GM23338 (cell line): Measurements from ENCODE around the gene CERK. TPM values are rescaled to one million over a fixed set of nuclear protein-coding genes. Genes with fewer than 3 reads are reported as not detected.

Source experiments
- ATAC-seq: fragments of 200-7000 bp; cut with Tn5 transposase; 3 replicates; pipeline ENCODE4 v1.9.1; 2020
- DNase-seq: peaks from one replicate; pipeline ENCODE4 v3.0.0-alpha.2; 2015; ENCODE audit warnings: low spot score
- H2AFZ ChIP-seq: fragments of 200-600 bp; sonication (generic); 2 replicates; pipeline ENCODE4 v1.8.0; 2016; ENCODE audit warnings: antibody characterized with exemption, mild to moderate bottlenecking, moderate library complexity
- H3F3A ChIP-seq: fragments of 200-600 bp; sonication (generic); replicated peaks from 2 replicates; pipeline ENCODE4 v1.8.0; 2017; ENCODE audit warnings: antibody characterized with exemption, mixed run types, low read depth
- H3K27ac ChIP-seq: fragments of 200-600 bp; sonication (generic); 2 replicates; pipeline ENCODE4 v1.6.1; 2016; ENCODE audit warnings: low read depth
- H3K27me3 ChIP-seq: fragments of 200-600 bp; sonication (generic); 2 replicates; pipeline ENCODE4 v1.8.0; 2016; ENCODE audit warnings: mild to moderate bottlenecking, mixed run types, moderate library complexity; ENCODE audit not compliant: insufficient read depth
- H3K36me3 ChIP-seq: fragments of 200-600 bp; sonication (generic); 2 replicates; pipeline ENCODE4 v1.8.0; 2016; ENCODE audit warnings: mild to moderate bottlenecking; ENCODE audit not compliant: insufficient read depth
- H3K4me1 ChIP-seq: fragments of 200-600 bp; sonication (generic); 2 replicates; pipeline ENCODE4 v1.8.0; 2016; ENCODE audit warnings: mild to moderate bottlenecking, moderate library complexity; ENCODE audit not compliant: insufficient read depth
- H3K4me2 ChIP-seq: fragments of 200-600 bp; sonication (generic); 2 replicates; pipeline ENCODE4 v1.7.1; 2017; ENCODE audit warnings: mixed run types
- H3K4me3 ChIP-seq: fragments of 200-600 bp; sonication (generic); 2 replicates; pipeline ENCODE4 v1.6.1; 2016; ENCODE audit warnings: mixed run types
- H3K79me2 ChIP-seq: fragments of 200-600 bp; sonication (generic); replicated peaks from 2 replicates; pipeline ENCODE4 v1.8.0; 2017; ENCODE audit warnings: mild to moderate bottlenecking; ENCODE audit not compliant: insufficient read depth
- H3K9me2 ChIP-seq: fragments of 200-600 bp; sonication (generic); 2 replicates; pipeline ENCODE4 v1.8.0; 2017; ENCODE audit not compliant: insufficient read depth
- H4K20me1 ChIP-seq: fragments of 200-600 bp; sonication (generic); replicated peaks from 2 replicates; pipeline ENCODE4 v1.8.0; 2017; ENCODE audit warnings: mild to moderate bottlenecking; ENCODE audit not compliant: insufficient read depth
- H3K27ac Mint-ChIP-seq: 2 replicates; pipeline ENCODE4 v1.8.0; 2020; ENCODE audit warnings: inconsistent platforms, mild to moderate bottlenecking, moderate library complexity, mixed read lengths
- H3K27me3 Mint-ChIP-seq: 3 replicates; pipeline ENCODE4 v1.8.0; 2022; ENCODE audit warnings: low read depth, mild to moderate bottlenecking, moderate library complexity, mixed read lengths, inconsistent platforms; ENCODE audit not compliant: insufficient read depth, poor library complexity
- H3K36me3 Mint-ChIP-seq: 3 replicates; pipeline ENCODE4 v1.8.0; 2021; ENCODE audit warnings: low read depth, mild to moderate bottlenecking, inconsistent platforms, moderate library complexity, mixed read lengths
- H3K4me1 Mint-ChIP-seq: 3 replicates; pipeline ENCODE4 v1.8.0; 2020; ENCODE audit warnings: mild to moderate bottlenecking, inconsistent platforms, mixed read lengths
- H3K4me3 Mint-ChIP-seq: 3 replicates; pipeline ENCODE4 v1.8.0; 2021; ENCODE audit warnings: moderate library complexity, mild to moderate bottlenecking, inconsistent platforms, mixed read lengths
- H3K9me3 Mint-ChIP-seq: 3 replicates; pipeline ENCODE4 v1.8.0; 2020; ENCODE audit warnings: moderate library complexity, mild to moderate bottlenecking, inconsistent platforms, mixed read lengths
- EZH2 ChIP-seq: fragments of 200-600 bp; sonication (generic); IDR thresholded peaks from one replicate; pipeline ENCODE4 v1.8.0; 2017; ENCODE audit warnings: antibody characterized with exemption, mild to moderate bottlenecking, low read depth; ENCODE audit not compliant: unreplicated experiment
- EZH2phosphoT487 ChIP-seq: fragments of 200-600 bp; sonication (generic); IDR thresholded peaks from one replicate; pipeline ENCODE4 v1.8.1; 2018; ENCODE audit warnings: antibody characterized with exemption; ENCODE audit not compliant: unreplicated experiment
- JUNB ChIP-seq: IDR thresholded peaks from one replicate; pipeline ENCODE4 v1.6.1; 2016; ENCODE audit warnings: antibody characterized with exemption; ENCODE audit not compliant: unreplicated experiment
- ZNF114 ChIP-seq: fragments of 250-450 bp; sonication (Bioruptor Pico); IDR thresholded peaks from 2 replicates; pipeline ENCODE4 v1.5.0; 2020; ENCODE audit warnings: mild to moderate bottlenecking, moderate library complexity
- polyA plus RNA-seq: library from polyadenylated mRNA; unstranded; fragments of >200 nt; fragmentation: Nextera tagmentation; extraction: Ambion mirVana; gene quantifications from 2 replicates; pipeline ENCODE4 v1.2.1, GENCODE V29; 2016
- total RNA-seq: library from RNA; depleted of rRNA; stranded (reverse); fragments of >200 nt; shearing (Covaris generic); gene quantifications from 2 replicates; pipeline ENCODE4 v1.2.3, GENCODE V29; 2014
- TF ChIP-seq, protein P1 (sequence below): IDR thresholded peaks from 2 replicates; pipeline ENCODE4 v1.6.1; 2016; ENCODE audit warnings: antibody characterized with exemption
- TF ChIP-seq, protein P2 (sequence below): fragments of 250-450 bp; sonication (Bioruptor Pico); IDR thresholded peaks from 2 replicates; pipeline ENCODE4 v1.5.0; 2020; ENCODE audit warnings: mild to moderate bottlenecking, moderate library complexity
- TF ChIP-seq, protein P3 (sequence below), 2 experiments: fragments of 200-600 bp in 1 of 2; sonication (generic) in 1 of 2; conservative IDR thresholded peaks; 2 replicates each; pipeline versions ENCODE4 v1.5.1 to v1.6.1; 2016 to 2017; ENCODE audit warnings: antibody characterized with exemption in 2 of 2, low read depth in 2 of 2, mild to moderate bottlenecking in 2 of 2, moderate library complexity in 1 of 2

Gene CERK
- total and polyA plus RNA-seq, 2 experiments from 2014 or later = 12.7 to 62.9 TPM

DNA sequence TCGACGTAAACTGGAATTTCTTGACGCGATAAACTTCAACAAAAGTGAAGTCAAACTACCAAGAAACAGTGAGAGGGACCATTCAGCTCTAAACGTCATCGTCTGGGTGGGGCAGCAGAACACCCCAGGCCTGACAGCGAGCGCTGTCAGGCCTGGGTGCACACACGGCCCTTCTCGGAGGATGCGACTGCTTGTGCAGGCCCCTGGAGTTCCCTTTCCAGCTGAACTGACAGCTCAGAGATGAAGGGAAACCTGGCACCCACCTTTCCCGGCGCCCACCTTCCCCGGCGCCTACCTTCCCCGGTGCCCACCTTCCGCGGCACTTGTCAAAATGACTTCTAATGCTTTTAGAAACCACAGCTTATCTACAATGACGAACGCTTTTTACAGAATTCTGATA, 47.9 kb downstream of the CERK start:
- Histone ChIP-seq H4K20me1 (no peaks in the 10 kb centered on the region; the same call in none of the 2 replicates), H3K36me3 (peaks cover 3% of the 10 kb centered on the region; the same call in 1 of the 2 replicates), H3K4me2 (no peak overlapping the region), H3K4me1 (no peaks in the 10 kb centered on the region), H3K27me3 (no peaks in the 10 kb centered on the region), H3K9me2 (no peaks in the 10 kb centered on the region), H3F3A (no peaks in the 10 kb centered on the region; the same call in 1 of the 2 replicates), H2AFZ (no peak overlapping the region), H3K4me3 (no peak overlapping the region), H3K79me2 (no peaks in the 10 kb centered on the region), H3K27ac (no peak overlapping the region)
- TF ChIP-seq EZH2phosphoT487 = no peak
- TF ChIP-seq EZH2 = no peak
- TF ChIP-seq JUNB = no peak
- TF ChIP-seq ZNF114 (CRISPR knock-in tag) = no peak
- TF ChIP-seq, protein P1, sequence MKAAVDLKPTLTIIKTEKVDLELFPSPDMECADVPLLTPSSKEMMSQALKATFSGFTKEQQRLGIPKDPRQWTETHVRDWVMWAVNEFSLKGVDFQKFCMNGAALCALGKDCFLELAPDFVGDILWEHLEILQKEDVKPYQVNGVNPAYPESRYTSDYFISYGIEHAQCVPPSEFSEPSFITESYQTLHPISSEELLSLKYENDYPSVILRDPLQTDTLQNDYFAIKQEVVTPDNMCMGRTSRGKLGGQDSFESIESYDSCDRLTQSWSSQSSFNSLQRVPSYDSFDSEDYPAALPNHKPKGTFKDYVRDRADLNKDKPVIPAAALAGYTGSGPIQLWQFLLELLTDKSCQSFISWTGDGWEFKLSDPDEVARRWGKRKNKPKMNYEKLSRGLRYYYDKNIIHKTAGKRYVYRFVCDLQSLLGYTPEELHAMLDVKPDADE = no peak
- TF ChIP-seq, protein P2, sequence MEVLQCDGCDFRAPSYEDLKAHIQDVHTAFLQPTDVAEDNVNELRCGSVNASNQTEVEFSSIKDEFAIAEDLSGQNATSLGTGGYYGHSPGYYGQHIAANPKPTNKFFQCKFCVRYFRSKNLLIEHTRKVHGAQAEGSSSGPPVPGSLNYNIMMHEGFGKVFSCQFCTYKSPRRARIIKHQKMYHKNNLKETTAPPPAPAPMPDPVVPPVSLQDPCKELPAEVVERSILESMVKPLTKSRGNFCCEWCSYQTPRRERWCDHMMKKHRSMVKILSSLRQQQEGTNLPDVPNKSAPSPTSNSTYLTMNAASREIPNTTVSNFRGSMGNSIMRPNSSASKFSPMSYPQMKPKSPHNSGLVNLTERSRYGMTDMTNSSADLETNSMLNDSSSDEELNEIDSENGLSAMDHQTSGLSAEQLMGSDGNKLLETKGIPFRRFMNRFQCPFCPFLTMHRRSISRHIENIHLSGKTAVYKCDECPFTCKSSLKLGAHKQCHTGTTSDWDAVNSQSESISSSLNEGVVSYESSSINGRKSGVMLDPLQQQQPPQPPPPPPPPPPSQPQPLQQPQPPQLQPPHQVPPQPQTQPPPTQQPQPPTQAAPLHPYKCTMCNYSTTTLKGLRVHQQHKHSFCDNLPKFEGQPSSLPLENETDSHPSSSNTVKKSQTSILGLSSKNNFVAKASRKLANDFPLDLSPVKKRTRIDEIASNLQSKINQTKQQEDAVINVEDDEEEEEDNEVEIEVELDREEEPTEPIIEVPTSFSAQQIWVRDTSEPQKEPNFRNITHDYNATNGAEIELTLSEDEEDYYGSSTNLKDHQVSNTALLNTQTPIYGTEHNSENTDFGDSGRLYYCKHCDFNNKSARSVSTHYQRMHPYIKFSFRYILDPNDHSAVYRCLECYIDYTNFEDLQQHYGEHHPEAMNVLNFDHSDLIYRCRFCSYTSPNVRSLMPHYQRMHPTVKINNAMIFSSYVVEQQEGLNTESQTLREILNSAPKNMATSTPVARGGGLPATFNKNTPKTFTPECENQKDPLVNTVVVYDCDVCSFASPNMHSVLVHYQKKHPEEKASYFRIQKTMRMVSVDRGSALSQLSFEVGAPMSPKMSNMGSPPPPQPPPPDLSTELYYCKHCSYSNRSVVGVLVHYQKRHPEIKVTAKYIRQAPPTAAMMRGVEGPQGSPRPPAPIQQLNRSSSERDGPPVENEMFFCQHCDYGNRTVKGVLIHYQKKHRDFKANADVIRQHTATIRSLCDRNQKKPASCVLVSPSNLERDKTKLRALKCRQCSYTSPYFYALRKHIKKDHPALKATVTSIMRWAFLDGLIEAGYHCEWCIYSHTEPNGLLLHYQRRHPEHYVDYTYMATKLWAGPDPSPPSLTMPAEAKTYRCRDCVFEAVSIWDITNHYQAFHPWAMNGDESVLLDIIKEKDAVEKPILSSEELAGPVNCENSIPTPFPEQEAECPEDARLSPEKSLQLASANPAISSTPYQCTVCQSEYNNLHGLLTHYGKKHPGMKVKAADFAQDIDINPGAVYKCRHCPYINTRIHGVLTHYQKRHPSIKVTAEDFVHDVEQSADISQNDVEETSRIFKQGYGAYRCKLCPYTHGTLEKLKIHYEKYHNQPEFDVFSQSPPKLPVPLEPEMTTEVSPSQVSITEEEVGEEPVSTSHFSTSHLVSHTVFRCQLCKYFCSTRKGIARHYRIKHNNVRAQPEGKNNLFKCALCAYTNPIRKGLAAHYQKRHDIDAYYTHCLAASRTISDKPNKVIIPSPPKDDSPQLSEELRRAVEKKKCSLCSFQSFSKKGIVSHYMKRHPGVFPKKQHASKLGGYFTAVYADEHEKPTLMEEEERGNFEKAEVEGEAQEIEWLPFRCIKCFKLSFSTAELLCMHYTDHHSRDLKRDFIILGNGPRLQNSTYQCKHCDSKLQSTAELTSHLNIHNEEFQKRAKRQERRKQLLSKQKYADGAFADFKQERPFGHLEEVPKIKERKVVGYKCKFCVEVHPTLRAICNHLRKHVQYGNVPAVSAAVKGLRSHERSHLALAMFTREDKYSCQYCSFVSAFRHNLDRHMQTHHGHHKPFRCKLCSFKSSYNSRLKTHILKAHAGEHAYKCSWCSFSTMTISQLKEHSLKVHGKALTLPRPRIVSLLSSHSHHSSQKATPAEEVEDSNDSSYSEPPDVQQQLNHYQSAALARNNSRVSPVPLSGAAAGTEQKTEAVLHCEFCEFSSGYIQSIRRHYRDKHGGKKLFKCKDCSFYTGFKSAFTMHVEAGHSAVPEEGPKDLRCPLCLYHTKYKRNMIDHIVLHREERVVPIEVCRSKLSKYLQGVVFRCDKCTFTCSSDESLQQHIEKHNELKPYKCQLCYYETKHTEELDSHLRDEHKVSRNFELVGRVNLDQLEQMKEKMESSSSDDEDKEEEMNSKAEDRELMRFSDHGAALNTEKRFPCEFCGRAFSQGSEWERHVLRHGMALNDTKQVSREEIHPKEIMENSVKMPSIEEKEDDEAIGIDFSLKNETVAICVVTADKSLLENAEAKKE (CRISPR knock-in tag) = no peak
- TF ChIP-seq, protein P3, sequence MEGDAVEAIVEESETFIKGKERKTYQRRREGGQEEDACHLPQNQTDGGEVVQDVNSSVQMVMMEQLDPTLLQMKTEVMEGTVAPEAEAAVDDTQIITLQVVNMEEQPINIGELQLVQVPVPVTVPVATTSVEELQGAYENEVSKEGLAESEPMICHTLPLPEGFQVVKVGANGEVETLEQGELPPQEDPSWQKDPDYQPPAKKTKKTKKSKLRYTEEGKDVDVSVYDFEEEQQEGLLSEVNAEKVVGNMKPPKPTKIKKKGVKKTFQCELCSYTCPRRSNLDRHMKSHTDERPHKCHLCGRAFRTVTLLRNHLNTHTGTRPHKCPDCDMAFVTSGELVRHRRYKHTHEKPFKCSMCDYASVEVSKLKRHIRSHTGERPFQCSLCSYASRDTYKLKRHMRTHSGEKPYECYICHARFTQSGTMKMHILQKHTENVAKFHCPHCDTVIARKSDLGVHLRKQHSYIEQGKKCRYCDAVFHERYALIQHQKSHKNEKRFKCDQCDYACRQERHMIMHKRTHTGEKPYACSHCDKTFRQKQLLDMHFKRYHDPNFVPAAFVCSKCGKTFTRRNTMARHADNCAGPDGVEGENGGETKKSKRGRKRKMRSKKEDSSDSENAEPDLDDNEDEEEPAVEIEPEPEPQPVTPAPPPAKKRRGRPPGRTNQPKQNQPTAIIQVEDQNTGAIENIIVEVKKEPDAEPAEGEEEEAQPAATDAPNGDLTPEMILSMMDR (conservative IDR thresholded peaks at IDR 0.05; ENCODE audit: low read depth in 2 of 2) = no peak
- no peak overlapping the region for H3K4me3 Mint-ChIP-seq
- peaks cover 34% of the 10 kb centered on the region for H3K36me3 Mint-ChIP-seq
- H3K27me3 Mint-ChIP-seq = peaks cover 2% of the 10 kb centered on the region
- no peak for DNase-seq
- ATAC-seq = no peak
- H3K4me1 Mint-ChIP-seq = peaks cover 2% of the 10 kb centered on the region; the same call in 1 of the 3 replicates
- no peak overlapping the region for H3K27ac Mint-ChIP-seq
- no peaks in the 10 kb centered on the region for H3K9me3 Mint-ChIP-seq
